T-helper 2 cell treated with Interferon-gamma antibody and Interleukin-4, amounts not matched to agents 100 ng/mL and 5 ng/mL, for 36 hours (primary cell): ENCODE results near the gene JCHAIN. TPM values are rescaled to one million over a fixed set of nuclear protein-coding genes. Genes with fewer than 3 reads are reported as not detected.
"Not testable (repeated sequence)": the region's sequence is repeated elsewhere in the genome, so short reads cannot be mapped to it uniquely, and the experiment has no call there.

Source experiments
- intact Hi-C: fragments of 100-400 bp; cut with micrococcal nuclease; formaldehyde crosslinking; loops from one replicate; pipeline ENCODE4 v1.15.1; 2023
- total RNA-seq: library from RNA; stranded (reverse); gene quantifications from 2 replicates; pipeline ENCODE4 v1.2.3, GENCODE V29; 2022

The JCHAIN gene
- total RNA-seq, 1 donor from 2014 or later: not detected

DNA sequence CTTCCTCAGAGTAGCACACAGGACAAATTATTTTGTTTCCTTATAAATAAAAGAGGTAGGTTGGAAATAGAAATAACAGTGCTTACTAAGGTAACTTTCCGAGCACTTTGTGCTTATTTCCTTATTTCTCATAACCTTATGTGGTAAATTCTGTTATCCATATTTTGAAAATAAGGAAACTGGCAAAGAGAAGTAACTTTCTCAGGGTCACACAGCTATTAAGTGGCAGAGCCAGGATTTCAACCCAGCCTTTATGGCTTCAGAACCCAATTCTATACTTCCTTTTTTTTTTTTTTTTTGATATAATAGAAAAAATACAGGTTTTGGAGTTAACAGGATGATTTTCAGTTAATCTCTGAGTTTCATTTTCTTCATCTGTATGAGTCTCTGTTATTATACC is 25.4 kb upstream of the JCHAIN start:
- intact Hi-C loops: no loop called here

DNA sequence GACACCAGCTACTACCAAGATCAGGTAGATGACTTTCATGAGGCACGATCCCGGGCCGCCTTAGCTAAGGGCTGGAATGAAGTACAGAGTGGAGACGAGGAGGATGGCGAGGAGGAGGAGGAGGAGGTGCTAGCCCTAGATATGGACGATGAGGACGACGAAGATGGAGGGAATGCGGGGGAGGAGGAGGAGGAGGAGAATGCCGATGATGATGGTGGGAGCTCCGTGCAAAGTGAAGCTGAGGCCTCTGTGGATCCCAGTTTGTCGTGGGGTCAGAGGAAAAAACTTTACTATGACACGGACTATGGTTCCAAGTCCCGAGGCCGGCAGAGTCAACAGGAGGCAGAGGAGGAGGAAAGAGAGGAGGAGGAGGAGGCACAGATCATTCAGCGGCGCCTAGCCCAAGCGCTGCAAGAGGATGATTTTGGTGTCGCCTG is 22.5 kb upstream of the JCHAIN start:
- intact Hi-C loops: loop anchor here (1.0 to 5.0 kb wide), 8 partner anchors 16 to 304 kb away; partner anchors contain the start of genes DCK, GRSF1 and MOB1B

DNA sequence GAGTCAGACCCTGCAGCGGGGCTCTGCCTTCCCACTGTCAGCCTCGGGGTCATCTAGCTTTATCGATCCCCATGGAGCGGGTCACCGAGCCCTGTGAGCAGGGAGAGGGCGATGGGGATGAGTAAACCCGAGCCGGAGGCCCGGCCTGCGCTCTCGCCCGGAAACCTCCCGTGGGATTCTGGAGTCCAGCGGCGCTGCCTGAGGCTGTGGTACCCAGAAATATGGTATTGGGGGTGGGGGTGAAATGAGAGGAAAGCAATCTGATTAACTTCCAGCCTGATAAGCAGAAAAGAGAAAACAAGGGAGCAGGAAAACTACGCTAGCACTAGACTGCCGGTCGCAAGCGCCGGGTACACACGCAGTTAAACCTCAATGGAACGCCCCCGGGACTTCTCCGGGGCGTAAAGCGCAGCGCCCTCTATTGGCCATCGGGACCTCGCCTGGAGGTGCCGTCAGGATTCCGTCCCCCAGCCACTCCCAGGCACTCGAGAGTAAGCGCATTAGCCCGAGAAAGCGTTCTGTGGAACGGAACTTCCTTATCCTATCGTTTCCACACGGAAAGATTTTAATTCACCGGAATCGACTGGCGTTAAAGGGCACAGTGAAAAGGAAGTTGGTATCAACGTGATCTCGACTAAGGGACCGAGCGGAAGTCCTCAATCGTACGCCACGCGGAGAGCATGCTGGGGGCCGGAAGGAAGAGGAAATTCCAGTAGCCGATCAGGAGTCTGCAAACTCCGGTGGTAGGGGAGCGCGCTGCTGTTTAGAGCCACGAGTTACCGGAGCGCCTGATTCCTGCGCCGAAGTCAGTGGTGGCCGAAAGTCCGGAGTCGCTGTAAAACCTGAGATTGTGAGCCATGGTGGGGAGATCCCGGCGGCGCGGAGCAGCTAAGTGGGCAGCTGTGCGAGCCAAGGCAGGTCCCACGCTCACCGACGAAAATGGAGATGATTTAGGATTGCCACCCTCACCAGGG is 21.8 kb upstream of the JCHAIN start, which contains the start of gene UTP3:
UTP3 (plus strand) TSS at position 712 of the 974 bp plus-strand sequence; CDS start at position 858, 146 bp downstream.
- intact Hi-C loops: loop anchor here (1.0 to 5.0 kb wide), 8 partner anchors 17 to 305 kb away; partner anchors contain the start of genes DCK, GRSF1 and MOB1B

DNA sequence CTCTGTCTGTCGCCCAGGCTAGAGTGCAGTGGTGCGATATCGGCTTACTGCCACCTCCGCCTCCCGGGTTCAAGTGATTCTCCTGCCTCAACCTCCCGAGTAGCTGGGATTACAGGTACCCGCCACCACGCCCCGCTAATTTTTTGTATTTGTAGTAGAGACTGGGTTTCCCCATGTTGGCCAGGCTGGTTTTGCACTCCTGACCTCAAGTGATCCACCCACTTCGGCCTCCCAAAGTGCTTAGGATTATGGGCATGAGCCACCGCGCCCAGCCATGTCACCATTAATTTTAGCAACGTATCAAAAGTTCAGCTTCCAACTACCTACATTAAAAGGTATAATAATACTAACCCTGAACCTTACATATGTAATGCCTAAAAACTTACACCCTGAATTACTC is 21.1 kb upstream of the JCHAIN start:
- intact Hi-C loops: loop anchor here (5.0 kb wide), 2 partner anchors 70 to 85 kb away; no protein-coding TSS in a partner anchor

DNA sequence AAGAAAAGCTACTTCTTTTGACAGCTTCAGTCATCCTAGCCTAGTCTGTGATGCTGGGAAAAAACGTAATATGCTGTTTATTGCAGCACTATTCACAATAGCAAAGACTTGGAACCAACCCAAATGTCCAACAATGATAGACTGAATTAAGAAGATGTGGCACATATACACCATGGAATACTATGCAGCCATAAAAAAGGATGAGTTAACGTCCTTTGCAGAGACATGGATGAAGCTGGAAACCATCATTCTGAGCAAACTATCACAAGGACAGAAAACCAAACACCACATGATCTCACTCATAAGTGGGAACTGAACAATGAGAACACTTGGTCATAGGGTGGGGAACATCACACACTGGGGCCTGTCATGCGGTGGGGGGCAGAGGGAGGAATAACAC is 15.8 kb upstream of the JCHAIN start:
- intact Hi-C loops: not testable (repeated sequence)

DNA sequence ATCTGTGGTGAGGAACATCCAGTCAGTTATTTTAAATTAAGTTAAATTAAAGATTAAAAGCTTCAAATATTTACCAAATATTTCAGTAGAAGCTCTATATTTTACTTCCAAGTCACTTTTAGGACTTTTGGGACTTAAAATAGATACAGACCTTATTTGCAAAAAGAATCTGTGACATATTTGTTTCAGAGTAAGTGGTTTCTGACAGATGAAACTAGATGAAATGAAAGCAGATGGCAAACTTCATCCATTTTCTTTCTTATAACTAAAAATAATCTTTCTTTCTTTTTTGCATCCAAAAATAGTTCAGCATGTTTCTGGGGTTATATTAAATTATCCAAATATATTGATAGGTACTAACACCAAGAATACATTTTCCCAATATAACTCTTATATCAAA is 15.4 kb upstream of the JCHAIN start:
- intact Hi-C loops: no loop called here

DNA sequence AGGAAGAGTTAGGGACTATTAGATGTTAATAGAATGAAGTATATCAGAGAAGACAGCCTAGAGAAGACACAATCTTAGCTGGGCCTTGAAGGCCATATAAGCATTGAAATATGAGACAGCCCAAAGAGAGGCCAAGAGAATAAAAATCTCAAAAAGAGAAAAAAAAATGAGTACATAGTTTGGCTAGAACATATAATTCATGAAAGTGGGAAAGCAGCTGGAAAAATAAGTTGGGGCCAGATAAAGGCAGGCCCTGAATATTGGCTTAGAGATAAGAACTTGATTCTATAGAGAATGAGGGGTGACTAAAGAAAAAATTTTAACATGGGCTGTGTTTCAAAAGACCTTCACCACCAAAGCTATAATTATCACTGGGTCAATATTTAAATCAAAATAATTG is 14.6 kb upstream of the JCHAIN start:
- intact Hi-C loops: no loop called here

DNA sequence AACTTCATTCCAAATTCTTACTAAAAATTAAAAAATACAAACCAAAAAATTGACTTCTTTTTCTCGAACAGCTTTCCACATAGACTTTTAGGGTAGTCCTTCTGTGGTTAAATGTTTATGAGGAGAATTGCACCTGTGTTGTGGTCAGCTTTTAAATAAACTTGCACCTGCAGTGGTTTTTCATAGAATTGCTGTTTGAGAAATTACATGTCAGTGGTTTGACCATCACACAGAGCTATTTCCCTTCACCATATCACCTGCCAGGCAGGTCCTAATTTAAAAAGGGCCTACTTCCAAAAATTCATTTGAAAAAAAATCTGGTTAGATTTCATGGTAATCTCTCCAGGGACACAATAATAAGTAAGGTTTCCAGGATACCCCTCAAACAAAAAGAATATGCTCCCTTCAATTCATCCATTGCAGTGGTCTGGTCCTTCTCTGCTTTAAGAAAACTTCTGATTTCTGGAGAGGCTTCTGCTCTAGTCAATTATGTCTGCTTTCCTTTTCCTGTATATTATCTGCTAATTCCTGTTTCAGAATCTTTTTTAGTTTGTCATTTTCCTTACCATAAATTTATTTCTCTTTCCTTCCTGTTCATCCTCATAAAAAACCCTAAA is 12.2 kb upstream of the JCHAIN start:
- intact Hi-C loops: no loop called here

DNA sequence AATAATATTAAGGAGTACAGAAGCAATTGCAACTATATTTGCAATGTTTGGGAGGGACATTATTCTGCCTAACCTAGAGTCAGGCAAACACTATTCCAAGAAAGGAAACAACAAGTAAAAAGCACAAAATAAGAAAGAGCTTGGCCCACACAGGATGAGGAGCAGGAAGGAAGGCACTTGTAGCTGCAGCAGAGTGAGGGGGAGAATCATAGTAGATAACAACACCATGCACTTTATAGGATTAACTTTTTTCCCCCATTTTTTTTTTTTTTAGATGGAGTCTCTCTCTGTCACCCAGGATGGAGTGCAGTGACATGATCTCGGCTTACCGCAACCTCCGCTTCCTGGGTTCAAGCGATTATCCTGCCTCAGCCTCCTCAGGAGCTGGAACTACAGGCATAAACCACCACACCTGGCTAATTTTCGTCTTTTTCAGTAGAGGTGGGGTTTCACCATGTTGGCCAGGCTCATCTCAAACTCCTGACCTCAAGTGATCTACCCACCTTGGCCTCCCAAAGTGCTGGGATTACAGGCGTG is 10.3 kb upstream of the JCHAIN start:
- intact Hi-C loops: no loop called here

DNA sequence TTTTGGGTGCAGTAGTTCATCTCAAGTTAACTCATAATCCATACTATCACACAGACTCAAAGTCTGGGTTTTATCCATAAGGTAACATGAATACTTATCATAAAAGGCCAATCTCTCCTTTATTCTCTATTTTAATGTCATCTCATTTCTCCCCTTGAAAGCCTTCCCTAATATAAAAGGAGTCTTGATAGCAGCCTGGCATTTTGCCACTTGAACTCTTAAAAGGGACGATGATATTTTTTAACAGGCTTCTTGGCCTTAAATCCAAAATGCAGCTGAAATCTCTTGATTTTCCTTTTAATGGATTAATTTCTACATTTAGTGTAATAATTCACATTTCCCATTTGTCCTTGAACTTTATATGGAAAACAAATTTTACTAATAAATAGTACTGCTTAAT is 8.4 kb upstream of the JCHAIN start:
- intact Hi-C loops: no loop called here

DNA sequence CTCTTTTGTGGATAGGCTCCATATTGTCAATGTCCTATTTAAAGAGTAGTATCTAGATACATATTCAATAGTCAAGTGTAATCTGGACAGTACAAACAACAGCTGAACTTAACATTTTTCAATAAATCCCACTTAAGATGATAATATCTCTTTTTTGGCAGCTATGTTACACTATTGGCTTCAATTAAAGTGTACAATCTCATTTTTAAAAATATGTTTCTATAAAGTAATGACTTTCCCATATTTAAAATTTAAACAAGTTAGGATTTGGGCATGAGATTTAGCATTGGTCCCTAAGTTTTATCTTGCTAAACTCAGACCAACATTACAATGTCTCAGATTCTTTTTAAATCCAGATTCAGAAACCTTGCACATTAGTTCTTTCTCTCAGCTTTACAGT is 7.9 kb upstream of the JCHAIN start:
- intact Hi-C loops: no loop called here

DNA sequence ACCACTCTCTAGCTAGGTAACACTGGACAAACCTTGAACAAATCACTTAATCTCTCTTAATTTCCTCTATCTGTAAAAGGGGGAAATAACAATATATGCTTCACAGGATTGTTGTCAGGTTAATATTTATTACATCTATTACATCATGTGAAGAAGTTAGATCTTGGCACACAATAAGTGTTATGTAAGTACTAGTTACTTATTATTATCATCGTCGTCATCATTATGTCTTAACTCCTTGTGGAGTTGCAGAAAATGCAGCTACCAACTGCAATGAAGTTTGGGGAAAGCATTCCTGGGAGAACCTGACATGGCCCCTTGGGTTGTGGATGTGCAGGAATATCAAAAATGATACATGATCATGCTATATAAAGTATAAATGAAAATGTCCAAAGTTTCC is 4.8 kb upstream of the JCHAIN start:
- intact Hi-C loops: no loop called here

DNA sequence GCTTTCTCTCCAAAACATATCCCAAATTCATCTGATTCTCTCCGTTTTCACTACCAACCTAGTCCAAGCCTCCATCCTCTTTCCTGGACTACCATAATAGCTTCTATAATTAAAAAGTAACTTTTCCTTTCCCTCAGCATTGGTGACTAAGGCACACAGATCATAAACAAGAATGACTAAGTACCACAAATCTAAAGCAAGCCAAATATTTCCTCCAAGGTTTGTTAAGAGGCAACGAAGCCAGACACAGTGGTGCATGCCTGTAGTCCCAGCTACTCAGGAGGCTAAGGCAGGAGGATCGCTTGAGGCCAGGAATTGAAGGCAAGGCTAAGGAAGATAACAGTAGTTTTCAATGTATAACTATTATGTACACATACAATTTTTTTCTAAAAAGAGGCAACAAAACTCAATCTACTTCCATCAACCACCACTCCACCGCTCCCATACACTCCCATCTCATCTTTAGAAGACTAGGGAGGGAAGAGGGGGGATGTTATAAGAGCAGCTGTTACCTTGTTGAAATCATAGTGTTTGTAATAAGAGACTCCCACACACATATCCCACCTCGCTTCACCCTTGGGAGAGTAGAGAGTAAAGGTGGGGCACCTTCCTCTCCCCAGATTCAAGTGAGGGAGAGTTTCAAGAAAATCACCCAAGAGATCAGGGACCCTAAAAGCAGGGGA is 4.2 kb upstream of the JCHAIN start:
- intact Hi-C loops: no loop called here

DNA sequence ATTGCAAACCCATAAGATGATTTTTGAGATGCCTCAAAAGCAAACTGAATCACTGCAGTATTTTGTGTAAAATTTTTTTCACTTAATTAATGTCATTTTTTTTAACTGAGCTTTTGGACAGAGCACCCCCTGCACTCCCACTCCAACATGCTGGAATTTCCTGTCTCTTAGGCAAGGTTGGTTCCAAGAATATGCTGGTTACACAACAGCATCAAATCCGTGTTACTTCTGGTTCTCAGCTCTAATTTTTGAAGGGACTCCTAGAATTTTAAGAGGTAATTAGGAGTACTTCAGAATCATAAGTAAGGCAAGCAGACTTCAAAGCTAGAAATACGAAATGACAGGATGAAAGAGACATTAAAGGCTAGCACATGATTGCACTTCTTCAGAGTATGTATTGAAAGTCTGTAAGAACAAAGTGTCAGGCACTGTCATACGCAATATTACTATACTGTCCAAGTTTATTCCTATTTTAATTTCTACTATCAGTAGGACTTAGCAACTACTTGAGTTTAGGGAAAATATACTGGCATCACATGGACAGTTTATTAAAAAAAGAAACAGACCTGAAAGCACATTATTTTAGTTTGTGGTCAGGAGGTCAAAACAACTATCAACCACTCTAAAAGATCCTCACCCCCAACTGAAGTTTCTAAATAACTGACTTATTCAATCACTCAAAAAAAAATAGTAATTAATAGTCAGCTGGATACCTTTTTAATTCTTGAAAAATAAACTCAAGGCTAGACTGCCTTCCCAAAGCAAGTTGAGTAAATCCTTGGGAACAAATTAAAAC is 1.6 kb upstream of the JCHAIN start:
- intact Hi-C loops: no loop called here

DNA sequence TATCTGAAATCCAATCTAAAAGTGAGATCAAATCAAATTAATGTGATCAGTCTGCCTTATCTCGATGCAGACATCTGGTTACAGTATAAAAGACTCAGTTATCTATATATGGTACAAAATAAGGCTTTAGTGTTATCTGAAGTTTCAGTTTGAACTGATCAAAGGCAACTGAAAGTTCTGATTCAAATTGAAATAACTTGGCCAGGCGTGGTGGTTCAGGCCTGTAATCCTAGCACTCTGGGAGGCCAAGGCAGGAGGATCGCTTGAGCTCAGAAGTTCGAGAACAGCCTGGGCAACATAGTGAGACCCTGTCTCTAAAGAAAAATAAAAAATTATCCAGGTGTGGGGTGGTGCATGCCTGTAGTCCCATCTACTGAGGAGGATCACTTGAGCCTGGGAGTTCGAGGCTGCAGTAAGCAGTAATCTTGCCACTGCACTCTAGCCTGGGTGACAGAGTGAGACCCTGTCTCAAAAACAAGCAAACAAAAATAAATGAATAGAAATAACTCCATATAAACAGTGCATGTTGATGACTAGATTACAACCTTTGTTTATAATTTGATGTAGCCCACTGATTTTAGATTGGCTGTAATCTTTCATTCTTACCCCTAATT is 4.9 kb downstream of the JCHAIN start:
- intact Hi-C loops: not testable (repeated sequence)

DNA sequence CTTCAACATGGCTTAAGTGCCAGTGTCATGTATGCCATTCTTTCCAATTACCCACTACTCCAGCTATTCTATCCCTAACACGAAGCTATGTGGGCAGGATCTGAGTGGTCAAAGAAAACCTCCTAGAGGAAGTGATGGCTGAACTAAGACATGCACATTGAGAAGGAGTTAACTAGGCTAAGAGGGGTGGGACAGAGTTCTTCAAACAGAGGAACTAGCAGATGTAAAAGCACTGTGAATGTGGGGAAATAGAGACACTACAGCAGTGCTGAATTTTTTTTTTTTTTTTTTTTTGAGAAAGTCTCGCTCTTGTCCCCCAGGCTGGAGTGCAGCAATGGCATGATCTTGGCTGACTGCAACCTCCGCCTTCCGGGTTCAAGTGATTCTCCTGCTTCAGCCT is 6.2 kb downstream of the JCHAIN start:
- intact Hi-C loops: no loop called here

DNA sequence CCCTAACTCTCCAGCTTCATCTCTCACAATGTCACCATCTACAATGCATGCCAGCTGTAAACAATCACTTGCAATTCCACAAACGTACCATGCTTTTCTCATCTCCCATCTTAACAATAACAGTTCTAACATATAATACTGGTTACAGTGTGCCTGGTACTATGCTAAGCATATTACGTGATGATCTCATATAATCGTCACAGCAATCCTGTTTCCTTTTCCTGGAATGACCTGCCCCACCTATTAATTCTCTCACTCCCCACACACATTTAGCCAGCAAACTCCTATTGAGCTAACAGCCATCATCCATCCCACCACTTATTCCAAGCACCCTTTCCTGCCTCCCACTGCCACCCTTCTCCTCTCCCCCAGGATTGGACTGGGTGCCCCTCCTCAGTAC is 7.9 kb downstream of the JCHAIN start:
- intact Hi-C loops: loop anchor here (10.0 kb wide), 1 partner anchor 1056 kb away; no protein-coding TSS in a partner anchor

DNA sequence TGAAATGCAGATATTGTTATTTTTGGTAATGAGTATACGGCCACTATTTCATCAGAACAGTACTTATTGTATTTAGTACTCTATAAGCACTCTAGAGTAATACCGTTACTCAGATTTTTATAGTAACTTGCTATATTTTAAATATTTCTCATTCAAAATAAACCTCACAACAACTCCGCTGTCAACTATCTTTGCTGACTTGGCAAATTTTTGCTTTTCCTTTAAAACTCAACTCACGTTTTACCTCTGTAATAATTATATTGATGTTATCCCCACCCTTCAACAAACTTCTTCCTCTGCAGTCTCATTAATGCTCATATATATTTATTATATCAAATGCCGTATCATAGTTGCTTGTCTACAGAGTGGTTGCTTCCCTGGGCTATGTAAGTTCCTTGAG is 9.0 kb downstream of the JCHAIN start:
- intact Hi-C loops: loop anchor here (10.0 kb wide), 1 partner anchor 1057 kb away; no protein-coding TSS in a partner anchor

DNA sequence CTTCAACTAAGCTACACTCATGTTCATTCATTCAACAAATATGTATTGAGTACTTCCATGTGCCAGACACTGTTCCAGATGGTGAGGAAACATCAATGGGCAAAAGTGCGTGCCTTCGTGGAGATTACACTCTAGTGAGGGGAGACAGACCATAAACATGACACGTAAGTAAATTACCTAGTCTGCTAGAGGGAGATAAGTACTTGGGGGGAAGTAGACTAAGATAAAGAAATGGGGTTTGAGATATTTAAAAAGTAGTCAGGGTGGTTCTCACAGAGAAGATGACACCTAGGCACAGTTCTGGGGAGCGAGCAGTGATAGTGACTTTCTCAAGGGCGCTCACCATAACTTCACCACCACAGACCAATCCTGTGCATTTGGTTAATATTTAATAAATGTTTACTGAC is 11.7 kb downstream of the JCHAIN start:
- intact Hi-C loops: loop anchor here (5.0 to 10.0 kb wide), 2 partner anchors 1060 to 1648 kb away; no protein-coding TSS in a partner anchor
